ENCODE data around the gene GLE1.

The GLE1 gene

GRCh38 chr9:128588581-128589233 is 84.2 kb downstream of the GLE1 start:
- no peak for DNase-seq (ENCODE audit: extremely low spot score)
- TF ChIP-seq NFRKB (IDR thresholded peaks at IDR 0.05) (no peak), BHLHE40 (IDR thresholded peaks at IDR 0.05; ENCODE audit: borderline replicate concordance) (no peak), LEF1 (IDR thresholded peaks at IDR 0.05; ENCODE audit: borderline replicate concordance) (no peak)
- CTCF ChIA-PET = interaction anchor here (0.6 kb wide), 1 partner anchor 9 kb away, joined by 5 read pairs; no protein-coding TSS in a partner anchor
- POLR2A ChIA-PET = no interaction called here
